GM23248 (cell line): ENCODE results near the gene CDC42SE2.

Experiments
- EZH2 ChIP-seq: fragments of 200-600 bp; sonication (generic); IDR thresholded peaks from 2 replicates; pipeline ENCODE4 v1.6.1; 2018; ENCODE audit warnings: antibody characterized with exemption, mild to moderate bottlenecking; ENCODE audit not compliant: insufficient read depth, poor library complexity, severe bottlenecking
- EZH2phosphoT487 ChIP-seq: fragments of 200-600 bp; sonication (generic); IDR thresholded peaks from 2 replicates; pipeline ENCODE4 v1.6.1; 2018; ENCODE audit warnings: antibody characterized with exemption, moderate library complexity, mild to moderate bottlenecking, low read depth; ENCODE audit not compliant: insufficient read depth

- TF ChIP-seq EZH2 (no peak), EZH2phosphoT487 (no peak)
Observed at GRCh38 chr5:131338051-131338453, 74.2 kb downstream of the CDC42SE2 start.
